Mesodermal cell (in vitro differentiated cells): ENCODE data around the gene CEP164.

ENCODE experiments used
- H3K27ac ChIP-seq: 2 replicates; pipeline ENCODE4 v1.7.0; 2013; ENCODE audit warnings: mild to moderate bottlenecking, low read depth, low read length, moderate library complexity; ENCODE audit not compliant: severe bottlenecking
- H3K36me3 ChIP-seq: 2 replicates; pipeline ENCODE4 v1.7.1; 2013; ENCODE audit warnings: mild to moderate bottlenecking, low read length, moderate library complexity; ENCODE audit not compliant: control insufficient read depth, insufficient read depth
- H3K4me1 ChIP-seq: one replicate; pipeline ENCODE4 v1.7.1; 2013; ENCODE audit warnings: mild to moderate bottlenecking, low read length; ENCODE audit not compliant: insufficient read depth, control insufficient read depth, poor library complexity, severe bottlenecking
- H3K4me3 ChIP-seq: 2 replicates; pipeline ENCODE4 v1.7.0; 2013; ENCODE audit warnings: low read length, control low read depth, mild to moderate bottlenecking; ENCODE audit not compliant: insufficient read depth, poor library complexity, severe bottlenecking; ENCODE audit errors: extremely low read depth
- H3K9me3 ChIP-seq: 2 replicates; pipeline ENCODE4 v1.7.1; 2013; ENCODE audit warnings: mild to moderate bottlenecking, low read length, moderate library complexity; ENCODE audit not compliant: control insufficient read depth
- WGBS, 2 experiments: methylation state at CpG; one replicate each; pipeline ENCODE4 v1.1.5; 2013; ENCODE audit warnings: missing lambda C conversion rate in 2 of 2; ENCODE audit not compliant: insufficient coverage in 2 of 2; 5-methylcytosine and 5-hydroxymethylcytosine counted together

CEP164 gene

DNA sequence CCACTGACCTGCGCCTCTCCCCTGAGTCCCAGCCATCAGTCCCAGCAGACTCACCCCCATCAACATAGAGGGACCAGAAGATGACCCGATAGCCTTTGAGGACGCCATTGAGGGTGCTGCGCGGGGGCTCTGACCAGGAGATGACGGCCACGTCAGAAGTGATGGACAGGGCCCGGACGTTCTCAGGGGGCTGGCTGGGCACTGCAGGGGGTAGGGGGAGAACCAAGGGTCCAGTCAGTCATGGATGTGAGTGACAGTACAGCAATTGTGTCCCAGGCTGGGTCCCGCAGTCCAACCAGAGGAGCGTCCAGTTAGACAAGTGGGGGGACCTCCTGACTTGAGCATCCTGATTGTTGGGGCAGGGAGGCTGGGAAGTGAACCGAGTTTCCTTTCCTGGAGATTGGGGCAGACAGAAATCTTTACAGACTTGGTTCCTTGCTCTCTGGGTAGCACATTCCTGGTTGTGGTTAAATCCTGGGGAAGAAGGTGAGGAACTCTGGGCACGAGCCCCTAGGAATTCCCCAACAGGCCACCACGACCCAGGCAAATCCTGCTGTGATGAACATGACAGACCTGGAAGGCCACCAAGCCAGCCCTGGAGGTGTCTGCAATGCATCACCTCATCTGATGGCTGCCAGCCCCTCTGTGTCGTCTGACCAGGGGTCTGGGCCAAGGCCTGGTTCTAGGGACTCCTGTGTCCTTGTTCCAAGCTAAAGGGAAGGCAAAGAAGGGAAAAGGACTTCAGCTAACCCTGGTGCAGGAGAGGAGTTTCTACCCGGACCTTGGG, 133.9 kb downstream of the CEP164 start:
- WGBS, 2 experiments: 92 to 94% methylated on average over 12 to 13 of the region's 16 CpGs
- no peaks in the 10 kb centered on the region for H3K36me3 ChIP-seq

DNA sequence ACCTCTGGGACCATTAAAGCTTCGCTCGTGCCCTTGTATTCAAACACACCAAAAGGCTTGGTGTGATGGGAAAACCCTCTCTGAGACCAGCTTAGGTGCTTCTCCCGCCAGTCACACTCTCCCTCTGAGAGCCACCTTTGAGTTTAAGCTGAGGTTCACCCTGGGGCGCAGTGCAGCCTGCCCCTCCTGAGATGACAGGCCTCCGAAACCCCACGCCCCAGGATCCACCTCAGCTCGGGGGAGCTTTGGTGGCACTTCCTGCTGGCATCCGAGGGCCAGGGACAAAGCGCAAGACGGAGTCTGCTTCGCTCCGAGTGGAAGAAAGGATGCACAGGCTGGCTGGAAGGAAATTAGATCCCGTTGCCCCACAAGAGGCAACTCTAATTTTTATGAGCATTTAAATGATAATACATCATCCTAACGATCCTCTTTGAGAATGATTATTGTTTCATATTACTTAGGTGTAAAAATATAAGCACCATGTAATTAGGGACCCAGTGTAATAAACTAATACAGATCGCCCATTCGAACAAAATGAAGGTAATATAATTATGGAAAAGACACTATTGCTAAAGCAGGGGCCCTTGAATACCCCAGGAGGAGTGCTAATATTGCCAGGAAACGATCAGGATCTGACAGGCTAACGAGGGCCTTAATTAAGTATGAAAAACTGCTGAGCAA, 134.7 kb downstream of the CEP164 start:
- H3K9me3 ChIP-seq: no peaks in the 10 kb centered on the region
- no peaks in the 10 kb centered on the region for H3K36me3 ChIP-seq
- no peaks in the 10 kb centered on the region for H3K4me1 ChIP-seq
- no peak overlapping the region for H3K27ac ChIP-seq
- H3K4me3 ChIP-seq: no peak overlapping the region
- WGBS, 2 experiments: 88 to 89% methylated on average over 11 to 13 of the region's 18 CpGs

More for the DNA sequence above, 133.9 kb downstream of the CEP164 start:
- H3K4me1 ChIP-seq: no peaks in the 10 kb centered on the region
- H3K4me3 ChIP-seq: no peak overlapping the region
- H3K27ac ChIP-seq: no peak overlapping the region
- no peaks in the 10 kb centered on the region for H3K9me3 ChIP-seq

DNA sequence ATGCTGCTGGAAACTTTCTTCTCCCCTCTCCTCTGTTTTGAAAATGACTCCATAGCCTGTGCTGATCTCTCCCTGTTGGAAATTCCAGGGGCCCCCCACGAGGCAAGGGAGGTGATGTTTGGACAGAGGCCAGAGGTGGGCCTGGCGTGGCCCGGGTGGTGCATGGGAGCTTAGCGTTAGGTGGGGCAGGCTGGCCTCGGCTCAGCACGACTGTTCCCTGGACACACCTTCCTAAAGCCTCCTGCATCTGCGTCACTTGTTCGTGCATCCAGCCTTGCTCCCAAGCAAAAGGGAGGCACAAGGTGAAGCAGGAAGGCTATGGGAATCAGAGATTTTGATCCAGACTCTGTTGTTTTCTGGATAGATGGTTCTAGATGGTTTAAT, 135.2 kb downstream of the CEP164 start:
- Histone ChIP-seq H3K9me3 (no peaks in the 10 kb centered on the region), H3K4me3 (no peak overlapping the region), H3K27ac (no peak overlapping the region), H3K36me3 (no peaks in the 10 kb centered on the region), H3K4me1 (no peaks in the 10 kb centered on the region)
- WGBS, 2 experiments: 86 to 98% methylated on average over 5 to 8 of the region's 8 CpGs
